HCT116 (cell line): ENCODE data around the gene CEACAM5. TPM values are rescaled to one million over a fixed set of nuclear protein-coding genes. Genes with fewer than 3 reads are reported as not detected.

Source experiments
- ATAC-seq: fragments of 200-7000 bp; cut with Tn5 transposase; 2 replicates; pipeline ENCODE4 v1.9.1; 2020; ENCODE audit warnings: mild to moderate bottlenecking, moderate library complexity
- BruUV-seq: library from RNA; stranded (reverse); fragments of 400-500 nt; replicated peaks from 2 replicates; lab custom pipeline; 2021; lab: Mats Ljungman, UMichigan
- CTCF ChIA-PET: fragments of 300-600 bp; sonication (Branson Sonifier 250); formaldehyde crosslinking; loops from one replicate; lab custom pipeline; 2021; ENCODE audit warnings: antibody characterized with exemption; lab: Charles Lee
- POLR2A ChIA-PET: fragments of 300-600, 350-600 bp; sonication (Branson Sonifier 250); formaldehyde crosslinking; loops from one replicate; lab custom pipeline; 2021; ENCODE audit warnings: antibody characterized with exemption; lab: Charles Lee
- RAD21 ChIA-PET, 2 experiments: fragments of 300-600 bp; sonication (Branson Sonifier 250); formaldehyde crosslinking; loops; one replicate each; lab custom pipeline; 2023; ENCODE audit warnings: low total read pairs in 2 of 2; ENCODE audit not compliant: uncharacterized antibody in 2 of 2, unreplicated experiment in 2 of 2, low non-redundant PET in 1 of 2; lab: Charles Lee
- DNase-seq: peaks from one replicate; pipeline ENCODE4 v3.0.0-alpha.2; 2010; ENCODE audit warnings: low read depth, low spot score
- H2AFZ ChIP-seq: fragments of 200-600 bp; shearing (Covaris generic), sonication (generic); 2 replicates; pipeline ENCODE4 v1.6.1; 2017; ENCODE audit warnings: low read depth, mixed run types, mixed read lengths, antibody characterized with exemption, low read length; ENCODE audit not compliant: poor library complexity, severe bottlenecking
- H3K27ac ChIP-seq: 2 replicates; pipeline ENCODE4 v1.5.1; 2012; ENCODE audit warnings: low read depth, low read length
- H3K27me3 ChIP-seq: fragments of 200-600 bp; sonication (generic); 2 replicates; pipeline ENCODE4 v1.6.1; 2016; ENCODE audit warnings: mixed run types, low read length, mixed read lengths; ENCODE audit not compliant: insufficient read depth
- H3K36me3 ChIP-seq, 2 experiments: fragments of 200-500 bp in 1 of 2; fragments of 200-600 bp in 1 of 2; sonication (Bioruptor generic) in 1 of 2; sonication (generic) in 1 of 2; 2 replicates each; pipeline versions ENCODE4 v1.5.1 to v1.6.1; 2014 to 2016; ENCODE audit warnings: low read length in 2 of 2, inconsistent platforms in 1 of 2, mixed read lengths in 1 of 2, mixed run types in 1 of 2; ENCODE audit not compliant: insufficient read depth in 2 of 2, control insufficient read depth in 1 of 2
- H3K4me1 ChIP-seq, 2 experiments: fragments of 200-600 bp in 1 of 2; sonication (generic) in 1 of 2; 2 replicates each; pipeline versions ENCODE4 v1.5.1 to v1.6.1; 2012 to 2017; ENCODE audit warnings: low read length in 2 of 2, inconsistent platforms in 1 of 2, mild to moderate bottlenecking in 1 of 2, mixed read lengths in 1 of 2, mixed run types in 1 of 2, moderate library complexity in 1 of 2; ENCODE audit not compliant: insufficient read depth in 2 of 2, control insufficient read depth in 1 of 2
- H3K4me2 ChIP-seq: fragments of 200-600 bp; sonication (generic); 2 replicates; pipeline ENCODE4 v1.6.1; 2017; ENCODE audit warnings: mixed run types, low read length, mixed read lengths
- H3K4me3 ChIP-seq, 2 experiments: fragments of 200-600 bp in 1 of 2; sonication (generic) in 1 of 2; replicated peaks in 1 of 2; 2 replicates each; pipeline ENCODE4 v1.5.1; 2011 to 2016; ENCODE audit warnings: low read length in 2 of 2, control low read depth in 1 of 2, low read depth in 1 of 2, mild to moderate bottlenecking in 1 of 2, mixed read lengths in 1 of 2, mixed run types in 1 of 2
- H3K79me2 ChIP-seq: fragments of 200-600 bp; sonication (generic); 2 replicates; pipeline ENCODE4 v1.6.1; 2017; ENCODE audit warnings: mild to moderate bottlenecking, mixed run types, low read length, moderate library complexity, mixed read lengths; ENCODE audit not compliant: insufficient read depth
- H3K9ac ChIP-seq: fragments of 200-600 bp; sonication (generic); 2 replicates; pipeline ENCODE4 v1.6.1; 2016; ENCODE audit warnings: low read length, mixed read lengths
- H3K9me2 ChIP-seq: fragments of 200-600 bp; sonication (generic), shearing (Covaris generic); 2 replicates; pipeline ENCODE4 v1.6.1; 2017; ENCODE audit warnings: mixed run types, mild to moderate bottlenecking, moderate library complexity; ENCODE audit not compliant: insufficient read depth
- H3K9me3 ChIP-seq, 2 experiments: fragments of 200-500 bp in 1 of 2; fragments of 200-600 bp in 1 of 2; sonication (Bioruptor generic) in 1 of 2; sonication (generic) in 1 of 2; 2 replicates each; pipeline ENCODE4 v1.6.1; 2014 to 2017; ENCODE audit warnings: low read length in 2 of 2, mixed read lengths in 2 of 2, inconsistent platforms in 1 of 2, low read depth in 1 of 2, mild to moderate bottlenecking in 1 of 2, mixed run types in 1 of 2, moderate library complexity in 1 of 2; ENCODE audit not compliant: control insufficient read depth in 1 of 2, insufficient read depth in 1 of 2
- H4K20me1 ChIP-seq: fragments of 200-600 bp; sonication (generic), shearing (Covaris generic); 2 replicates; pipeline ENCODE4 v1.6.1; 2017; ENCODE audit warnings: mixed run types, mild to moderate bottlenecking, moderate library complexity; ENCODE audit not compliant: insufficient read depth
- CBX3 ChIP-seq: IDR thresholded peaks from 2 replicates; pipeline ENCODE4 v1.6.1; 2012; ENCODE audit warnings: low read depth
- CTCF ChIP-seq, 3 experiments: fragments of 200-600 bp in 1 of 3; sonication (generic) in 1 of 3; IDR thresholded peaks in 2 of 3; conservative IDR thresholded peaks in 1 of 3; 2 replicates each; pipeline ENCODE4 v1.5.1; 2012 to 2017; ENCODE audit warnings: low read depth in 2 of 3, low read length in 2 of 3, antibody characterized with exemption in 1 of 3, borderline replicate concordance in 1 of 3, control low read depth in 1 of 3, mild to moderate bottlenecking in 1 of 3, mixed read lengths in 1 of 3, mixed run types in 1 of 3, moderate library complexity in 1 of 3; ENCODE audit not compliant: insufficient read depth in 1 of 3
- ELF1 ChIP-seq: IDR thresholded peaks from 2 replicates; pipeline ENCODE4 v1.6.1; 2012; ENCODE audit warnings: low read depth, borderline replicate concordance
- EZH2phosphoT487 ChIP-seq: fragments of 200-600 bp; IDR thresholded peaks from 2 replicates; pipeline ENCODE4 v1.6.1; 2018; ENCODE audit warnings: antibody characterized with exemption, borderline replicate concordance
- FOSL1 ChIP-seq: IDR thresholded peaks from 2 replicates; pipeline ENCODE4 v1.6.1; 2012; ENCODE audit warnings: low read depth
- MAX ChIP-seq: IDR thresholded peaks from 2 replicates; pipeline ENCODE4 v1.6.1; 2012
- REST ChIP-seq: IDR thresholded peaks from 2 replicates; pipeline ENCODE4 v1.6.1; 2012; ENCODE audit warnings: low read depth
- intact Hi-C: fragments of 100-400 bp; cut with micrococcal nuclease; formaldehyde crosslinking; loops from 2 replicates; pipeline ENCODE4 v1.10.0; 2022
- total RNA-seq: library from RNA; stranded (reverse); gene quantifications from one replicate; pipeline ENCODE4 v1.2.1, GENCODE V29; 2021; ENCODE audit not compliant: unreplicated experiment

Gene CEACAM5
- total RNA-seq, 1 experiment from 2014 or later: 0.22 TPM

- no peak for TF ChIP-seq CTCF (IDR thresholded peaks at IDR 0.05 in 2 of 3, conservative IDR thresholded peaks at IDR 0.05 in 1 of 3; ENCODE audit: borderline replicate concordance in 1 of 3, insufficient read depth in 1 of 3, low read depth in 2 of 3, low read length in 2 of 3)
- TF ChIP-seq EZH2phosphoT487: no peak
- no peak for TF ChIP-seq CBX3
Observed at GRCh38 chr19:41703602-41704293, 4.7 kb upstream of the CEACAM5 start (continued).

GRCh38 chr19:41705393-41706174 lies 2.8 kb upstream of the CEACAM5 start:
- no peak overlapping the region for H3K4me2 ChIP-seq
- no peaks in the 10 kb centered on the region for H3K79me2 ChIP-seq
- no peak overlapping the region for H3K4me3 ChIP-seq
- no peaks in the 10 kb centered on the region for H3K9me3 ChIP-seq
- no peaks in the 10 kb centered on the region for H3K9me2 ChIP-seq
- no peaks in the 10 kb centered on the region for H4K20me1 ChIP-seq
- POLR2A ChIA-PET: no interaction called here
- peak; percentile 90 for TF ChIP-seq REST
- TF ChIP-seq MAX: no peak
- no peak for TF ChIP-seq ELF1
- no peak for TF ChIP-seq FOSL1
- H2AFZ ChIP-seq: no peak overlapping the region
- H3K36me3 ChIP-seq: no peaks in the 10 kb centered on the region
- H3K9ac ChIP-seq: no peak overlapping the region
- H3K27ac ChIP-seq: no peak overlapping the region
- H3K4me1 ChIP-seq: peaks cover 0 to 11% of the 10 kb centered on the region in 2 experiments; a peak in 2 of 4 replicates
- CTCF ChIA-PET: interaction anchor here (1.7 to 2.6 kb wide), 2 partner anchors 41 to 116 kb away, joined by 15 to 41 read pairs; no protein-coding TSS in a partner anchor
- intact Hi-C loops: loop anchor here (5.0 to 10.0 kb wide), 2 partner anchors 82 to 249 kb away; partner anchors contain the start of gene RABAC1
- H3K27me3 ChIP-seq: peaks cover 46% of the 10 kb centered on the region; the same call in 1 of the 2 replicates
- DNase-seq (no peak), ATAC-seq (no peak)
- RAD21 ChIA-PET: no interaction called here
- BruUV-seq: no TSS peak
